ENCODE results near the gene MSANTD2.
A peak's percentile ranks its signal among the peaks of the same experiment; 100 is the strongest.

MSANTD2 gene

DNA sequence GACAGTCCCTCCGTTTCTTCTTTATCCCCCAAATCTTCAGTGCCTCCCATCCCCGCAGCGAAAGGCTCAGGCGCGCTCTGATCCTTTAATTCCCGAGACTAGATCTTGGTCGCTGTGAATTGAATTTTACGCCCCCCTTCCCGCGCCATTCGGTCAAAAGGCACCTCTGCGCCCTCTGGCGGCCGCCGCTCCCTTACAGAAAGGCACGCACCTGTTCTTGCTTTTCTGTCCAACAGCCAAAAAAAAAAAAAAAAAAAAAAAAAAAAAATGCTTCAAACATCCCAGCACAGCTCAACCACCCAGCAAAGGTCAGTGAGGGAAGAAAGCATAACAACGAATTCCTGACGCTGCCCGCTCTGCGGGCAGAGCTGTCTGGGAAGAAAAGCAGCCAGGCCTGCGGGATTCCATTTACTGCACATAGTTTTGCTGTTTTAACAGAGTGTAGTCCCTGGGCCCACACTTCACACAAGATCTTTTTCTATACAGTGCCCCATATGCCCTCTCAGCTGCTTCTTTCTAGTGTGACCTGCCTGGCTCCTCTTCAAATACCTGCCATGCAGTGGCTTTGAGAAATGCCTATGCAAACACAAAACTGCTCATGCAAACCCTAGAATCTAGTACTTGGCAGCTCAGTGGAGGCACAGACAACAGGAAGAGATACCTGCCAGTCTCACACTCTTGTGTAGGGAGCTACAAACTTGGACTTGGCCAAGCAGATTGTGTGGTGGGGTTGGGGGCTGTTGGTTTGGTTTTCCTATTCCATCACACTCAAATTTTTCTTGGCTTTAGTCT is 36.9 kb downstream of the MSANTD2 start:
- H3K9ac ChIP-seq (ENCODE audit: low read length): peak overlapping the region; percentile 63
- peak overlapping the region; percentile 97 for H2AFZ ChIP-seq (ENCODE audit: low read depth, low read length, severe bottlenecking)
- H3K79me2 ChIP-seq (ENCODE audit: insufficient read depth, low read length): no peaks in the 10 kb centered on the region
- H3K36me3 ChIP-seq (ENCODE audit: low read length): no peaks in the 10 kb centered on the region
- H3K27ac ChIP-seq (ENCODE audit: low read depth, low read length): peak overlapping the region; percentile 27
- no peaks in the 10 kb centered on the region for H4K20me1 ChIP-seq (ENCODE audit: low read depth, low read length)
- H3K27me3 ChIP-seq (ENCODE audit: low read length): no peaks in the 10 kb centered on the region
- H3K4me2 ChIP-seq (ENCODE audit: low read depth, low read length, poor library complexity, severe bottlenecking): peak overlapping the region; percentile 60
- H3F3A ChIP-seq (ENCODE audit: insufficient read depth): no peaks in the 10 kb centered on the region
- H3K9me2 ChIP-seq (replicated peaks; ENCODE audit: insufficient read depth, low read length): no peaks in the 10 kb centered on the region
- H3K4me3 ChIP-seq (ENCODE audit: insufficient read depth, low read length, poor library complexity, severe bottlenecking): peak overlapping the region; percentile 61
- no peak for TF ChIP-seq EZH2phosphoT487 (conservative IDR thresholded peaks at IDR 0.05; ENCODE audit: low read length)
- TF ChIP-seq, protein P1, sequence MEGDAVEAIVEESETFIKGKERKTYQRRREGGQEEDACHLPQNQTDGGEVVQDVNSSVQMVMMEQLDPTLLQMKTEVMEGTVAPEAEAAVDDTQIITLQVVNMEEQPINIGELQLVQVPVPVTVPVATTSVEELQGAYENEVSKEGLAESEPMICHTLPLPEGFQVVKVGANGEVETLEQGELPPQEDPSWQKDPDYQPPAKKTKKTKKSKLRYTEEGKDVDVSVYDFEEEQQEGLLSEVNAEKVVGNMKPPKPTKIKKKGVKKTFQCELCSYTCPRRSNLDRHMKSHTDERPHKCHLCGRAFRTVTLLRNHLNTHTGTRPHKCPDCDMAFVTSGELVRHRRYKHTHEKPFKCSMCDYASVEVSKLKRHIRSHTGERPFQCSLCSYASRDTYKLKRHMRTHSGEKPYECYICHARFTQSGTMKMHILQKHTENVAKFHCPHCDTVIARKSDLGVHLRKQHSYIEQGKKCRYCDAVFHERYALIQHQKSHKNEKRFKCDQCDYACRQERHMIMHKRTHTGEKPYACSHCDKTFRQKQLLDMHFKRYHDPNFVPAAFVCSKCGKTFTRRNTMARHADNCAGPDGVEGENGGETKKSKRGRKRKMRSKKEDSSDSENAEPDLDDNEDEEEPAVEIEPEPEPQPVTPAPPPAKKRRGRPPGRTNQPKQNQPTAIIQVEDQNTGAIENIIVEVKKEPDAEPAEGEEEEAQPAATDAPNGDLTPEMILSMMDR (IDR thresholded peaks at IDR 0.05; ENCODE audit: insufficient read depth, low read length, poor library complexity, severe bottlenecking): peak; percentile 73
- no peaks in the 10 kb centered on the region for H3K9me3 ChIP-seq (ENCODE audit: insufficient read depth, low read length)

DNA sequence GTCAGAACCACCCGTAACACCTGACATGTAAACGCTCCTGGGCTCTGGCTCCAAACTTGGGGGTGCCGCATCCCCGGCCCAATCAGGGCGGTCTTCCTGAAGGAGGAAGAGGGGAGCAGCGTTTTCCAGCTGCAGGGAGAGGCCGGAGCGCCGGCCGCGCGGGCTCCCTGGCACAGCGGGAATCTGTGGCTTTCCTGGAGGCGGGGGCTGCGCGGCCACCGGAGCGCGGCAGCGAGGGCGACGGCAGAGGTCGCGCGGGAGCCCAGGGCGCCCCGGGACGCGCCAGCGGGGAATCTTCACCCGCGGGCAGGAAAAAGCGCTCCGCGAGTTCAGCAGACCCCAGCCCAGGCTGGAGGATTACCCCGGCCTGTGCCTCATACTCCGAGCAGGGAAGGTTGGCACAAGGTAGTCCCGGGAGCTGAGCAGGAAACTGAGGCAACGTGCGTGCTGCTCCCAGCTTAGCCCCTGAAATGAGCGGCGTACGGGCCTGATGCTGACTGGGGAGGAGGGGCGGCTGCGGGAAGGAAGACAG is 37.5 kb downstream of the MSANTD2 start:
- H3K9me2 ChIP-seq (replicated peaks; ENCODE audit: insufficient read depth, low read length): no peaks in the 10 kb centered on the region
- peak overlapping the region; percentile 61 for H3K4me3 ChIP-seq (ENCODE audit: insufficient read depth, low read length, poor library complexity, severe bottlenecking)
- H3K9ac ChIP-seq (ENCODE audit: low read length): peak overlapping the region; percentile 63
- peak overlapping the region; percentile 60 for H3K4me2 ChIP-seq (ENCODE audit: low read depth, low read length, poor library complexity, severe bottlenecking)
- H3F3A ChIP-seq (ENCODE audit: insufficient read depth): no peaks in the 10 kb centered on the region
- no peaks in the 10 kb centered on the region for H3K27me3 ChIP-seq (ENCODE audit: low read length)
- no peaks in the 10 kb centered on the region for H3K79me2 ChIP-seq (ENCODE audit: insufficient read depth, low read length)
- no peaks in the 10 kb centered on the region for H3K36me3 ChIP-seq (ENCODE audit: low read length)
- no peak for TF ChIP-seq EZH2phosphoT487 (conservative IDR thresholded peaks at IDR 0.05; ENCODE audit: low read length)
- TF ChIP-seq, protein P1 (IDR thresholded peaks at IDR 0.05; ENCODE audit: insufficient read depth, low read length, poor library complexity, severe bottlenecking): no peak
- peak overlapping the region; percentile 27; the same call in 1 of the 2 replicates for H3K27ac ChIP-seq (ENCODE audit: low read depth, low read length)
- no peaks in the 10 kb centered on the region for H4K20me1 ChIP-seq (ENCODE audit: low read depth, low read length)
- no peaks in the 10 kb centered on the region for H3K9me3 ChIP-seq (ENCODE audit: insufficient read depth, low read length)
- H2AFZ ChIP-seq (ENCODE audit: low read depth, low read length, severe bottlenecking): peak overlapping the region; percentile 97

DNA sequence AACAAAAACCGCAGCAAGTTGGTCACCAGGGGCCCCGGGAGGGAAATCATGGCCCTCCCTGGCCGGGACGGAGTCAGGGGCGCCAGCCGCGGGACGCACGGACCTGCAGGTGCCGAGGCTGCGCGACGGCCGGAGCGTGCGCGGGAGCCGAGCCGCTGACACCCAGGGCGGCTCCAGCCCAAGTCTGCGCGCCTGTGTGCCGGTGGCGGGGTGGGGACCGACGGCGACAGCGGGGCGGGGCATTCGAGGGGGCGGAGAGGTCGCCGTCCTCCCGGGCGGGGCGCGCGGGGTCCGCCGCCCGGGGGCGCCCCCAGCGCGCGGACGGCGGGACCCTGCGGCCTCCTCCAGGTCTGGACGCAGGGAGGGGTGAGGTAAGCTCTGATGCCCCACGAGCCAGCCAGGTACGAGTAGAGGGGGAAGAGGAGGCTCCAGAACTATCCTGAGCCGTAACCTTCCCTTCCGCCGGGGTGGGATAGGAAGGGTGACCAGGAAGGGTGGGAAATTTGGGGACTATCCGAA is 38.0 kb downstream of the MSANTD2 start, which contains the start of gene ESAM:
TSS of gene ESAM (minus strand) at position 186 of the 519 bp plus-strand sequence. CDS start at position 50, 136 bp downstream.
- no peaks in the 10 kb centered on the region for H3K79me2 ChIP-seq (ENCODE audit: insufficient read depth, low read length)
- H3F3A ChIP-seq (ENCODE audit: insufficient read depth): no peaks in the 10 kb centered on the region
- no peaks in the 10 kb centered on the region for H3K36me3 ChIP-seq (ENCODE audit: low read length)
- no peaks in the 10 kb centered on the region for H4K20me1 ChIP-seq (ENCODE audit: low read depth, low read length)
- peak within 1 kb of the TSS; percentile 61 for H3K4me3 ChIP-seq (ENCODE audit: insufficient read depth, low read length, poor library complexity, severe bottlenecking)
- H3K27me3 ChIP-seq (ENCODE audit: low read length): no peaks in the 10 kb centered on the region
- peak within 1 kb of the TSS; percentile 60 for H3K4me2 ChIP-seq (ENCODE audit: low read depth, low read length, poor library complexity, severe bottlenecking)
- TF ChIP-seq, protein P1 (IDR thresholded peaks at IDR 0.05; ENCODE audit: insufficient read depth, low read length, poor library complexity, severe bottlenecking): no peak
- no peak for TF ChIP-seq EZH2phosphoT487 (conservative IDR thresholded peaks at IDR 0.05; ENCODE audit: low read length)
- peak within 1 kb of the TSS; percentile 97 for H2AFZ ChIP-seq (ENCODE audit: low read depth, low read length, severe bottlenecking)
- H3K27ac ChIP-seq (ENCODE audit: low read depth, low read length): peak within 1 kb of the TSS; percentile 27; the same call in 1 of the 2 replicates
- no peaks in the 10 kb centered on the region for H3K9me3 ChIP-seq (ENCODE audit: insufficient read depth, low read length)
- peak within 1 kb of the TSS; percentile 63 for H3K9ac ChIP-seq (ENCODE audit: low read length)
- H3K9me2 ChIP-seq (replicated peaks; ENCODE audit: insufficient read depth, low read length): no peaks in the 10 kb centered on the region
